Fibroblast of lung (primary cell): Measurements from ENCODE around the gene CFAP299. TPM values are rescaled to one million over a fixed set of nuclear protein-coding genes. Genes with fewer than 3 reads are reported as not detected.
"Not testable (repeated sequence)": the region's sequence is repeated elsewhere in the genome, so short reads cannot be mapped to it uniquely, and the experiment has no call there.

Source experiments
- DNase-seq, 2 donors: peaks; one replicate each; pipeline versions ENCODE4 v3.0.0 to v3.0.0-alpha.2; 2010; ENCODE audit warnings: low read depth in 2 of 2
- H2AFZ ChIP-seq: 2 replicates; pipeline ENCODE4 v1.5.1; 2012; ENCODE audit warnings: low read length, control low read depth, inconsistent platforms
- H3K27ac ChIP-seq: 2 replicates; pipeline ENCODE4 v1.5.1; 2011; ENCODE audit warnings: low read length, control low read depth; ENCODE audit not compliant: insufficient read depth
- H3K27me3 ChIP-seq: 2 replicates; pipeline ENCODE4 v1.5.1; 2011; ENCODE audit warnings: mild to moderate bottlenecking, low read length; ENCODE audit not compliant: control insufficient read depth, insufficient read depth
- H3K36me3 ChIP-seq: 2 replicates; pipeline ENCODE4 v1.5.1; 2011; ENCODE audit warnings: low read length; ENCODE audit not compliant: control insufficient read depth, insufficient read depth
- H3K4me1 ChIP-seq: 2 replicates; pipeline ENCODE4 v1.5.1; 2011; ENCODE audit warnings: low read length; ENCODE audit not compliant: control insufficient read depth, insufficient read depth; ENCODE audit errors: extremely low read depth
- H3K4me2 ChIP-seq: 2 replicates; pipeline ENCODE4 v1.5.1; 2011; ENCODE audit warnings: low read length, control low read depth; ENCODE audit not compliant: insufficient read depth; ENCODE audit errors: extremely low read depth
- H3K4me3 ChIP-seq, 4 experiments: fragments of 200-600 bp in 1 of 4; sonication (generic) in 1 of 4; replicated peaks in 1 of 4; 2 replicates each; pipeline ENCODE4 v1.5.1; 2011 to 2016; ENCODE audit warnings: low read length in 4 of 4, low read depth in 3 of 4, mild to moderate bottlenecking in 3 of 4, control low read depth in 2 of 4, inconsistent platforms in 1 of 4, mixed read lengths in 1 of 4; ENCODE audit not compliant: insufficient read depth in 1 of 4; ENCODE audit errors: control extremely low read depth in 1 of 4
- H3K79me2 ChIP-seq: 2 replicates; pipeline ENCODE4 v1.5.1; 2012; ENCODE audit warnings: mild to moderate bottlenecking, low read length, inconsistent platforms; ENCODE audit not compliant: control insufficient read depth, insufficient read depth
- H3K9ac ChIP-seq: 2 replicates; pipeline ENCODE4 v1.5.1; 2011; ENCODE audit warnings: mild to moderate bottlenecking, low read length, control low read depth; ENCODE audit not compliant: insufficient read depth
- H3K9me3 ChIP-seq: 2 replicates; pipeline ENCODE4 v1.5.1; 2012; ENCODE audit warnings: low read depth, low read length; ENCODE audit not compliant: control insufficient read depth, insufficient read depth
- H4K20me1 ChIP-seq: 2 replicates; pipeline ENCODE4 v1.5.1; 2011; ENCODE audit warnings: low read length; ENCODE audit not compliant: control insufficient read depth, insufficient read depth; ENCODE audit errors: extremely low read depth
- CTCF ChIP-seq, 2 donors: IDR thresholded peaks in 1 of 2; conservative IDR thresholded peaks in 1 of 2; 1 replicate in 1 of 2; 2 replicates in 1 of 2; pipeline ENCODE4 v1.5.1; 2011 to 2012; ENCODE audit warnings: low read length in 2 of 2, control low read depth in 1 of 2, inconsistent platforms in 1 of 2, low read depth in 1 of 2, mild to moderate bottlenecking in 1 of 2
- EZH2 ChIP-seq: IDR thresholded peaks from 2 replicates; pipeline ENCODE4 v1.5.1; 2012; ENCODE audit warnings: low read length, control low read depth, mild to moderate bottlenecking; ENCODE audit errors: missing control alignments
- polyA plus RNA-seq, 2 donors: library from polyadenylated mRNA; depleted of rRNA in 1 of 2; stranded (reverse) in 1 of 2; unstranded in 1 of 2; fragments of >200 nt; gene quantifications; 2 replicates each; pipeline ENCODE4 v1.2.1, GENCODE V29; 2011 to 2012; ENCODE audit warnings: missing spikeins in 1 of 2
- total RNA-seq: library from RNA; depleted of rRNA; stranded (reverse); fragments of >200 nt; gene quantifications from 2 replicates; pipeline ENCODE4 v1.2.1, GENCODE V29; 2014

Gene CFAP299
- total and polyA plus RNA-seq, 2 donors (not counting 1 experiment from before 2014, with no cell fraction given): 0.79 to 16.2 TPM

DNA sequence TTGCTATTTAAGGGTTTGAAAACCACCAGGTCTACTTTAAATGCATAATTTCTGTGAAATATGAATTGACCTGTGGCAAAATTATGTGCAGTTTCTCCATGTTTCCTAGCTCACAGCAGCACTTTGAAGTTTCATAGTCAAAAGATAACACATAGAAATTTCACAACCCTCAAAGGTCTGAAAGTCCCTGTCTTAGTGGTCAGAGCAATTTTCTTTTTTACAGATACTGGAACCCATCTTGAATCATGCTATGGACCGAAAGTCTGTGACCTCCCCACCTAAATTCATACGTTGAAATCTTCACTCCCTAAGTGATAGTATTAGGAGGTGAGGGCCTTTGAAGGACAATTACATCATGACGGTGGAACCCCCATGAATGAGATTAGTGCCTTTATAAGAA lies 454.6 kb downstream of the CFAP299 start:
- Histone ChIP-seq H3K4me2 (no peak overlapping the region), H3K79me2 (no peaks in the 10 kb centered on the region), H3K9me3 (no peaks in the 10 kb centered on the region), H3K4me1 (no peaks in the 10 kb centered on the region), H2AFZ (no peak overlapping the region), H3K27ac (no peak overlapping the region), H3K27me3 (no peaks in the 10 kb centered on the region), H4K20me1 (no peaks in the 10 kb centered on the region), H3K36me3 (no peaks in the 10 kb centered on the region), H3K4me3 (no peak overlapping the region), H3K9ac (no peak overlapping the region)
- no peak for DNase-seq
- TF ChIP-seq CTCF (conservative IDR thresholded peaks at IDR 0.05 in 1 of 2, IDR thresholded peaks at IDR 0.05 in 1 of 2; ENCODE audit: low read depth in 1 of 2, low read length in 2 of 2): no peak
- no peak for TF ChIP-seq EZH2

- H3K4me1 ChIP-seq, H3K9me3 ChIP-seq, H3K4me3 ChIP-seq, H3K79me2 ChIP-seq, H3K9ac ChIP-seq, H3K27me3 ChIP-seq, H2AFZ ChIP-seq, H3K36me3 ChIP-seq, H3K27ac ChIP-seq, H3K4me2 ChIP-seq, H4K20me1 ChIP-seq: not testable (repeated sequence)
- peak in 1 of 2 donors; percentile 14 for DNase-seq
Observed at GRCh38 chr4:80793660-80794059, 458.1 kb downstream of the CFAP299 start.

- H3K9me3 ChIP-seq: no peaks in the 10 kb centered on the region
Observed at GRCh38 chr4:80798082-80798481, 462.6 kb downstream of the CFAP299 start.

GRCh38 chr4:80800719-80801118 lies 465.2 kb downstream of the CFAP299 start:
- not testable (repeated sequence) for H3K9ac ChIP-seq, H3K4me3 ChIP-seq, H3K4me2 ChIP-seq

More at GRCh38 chr4:80798082-80798481, 462.6 kb downstream of the CFAP299 start:
- no peaks in the 10 kb centered on the region for H3K27me3 ChIP-seq
- H3K27ac ChIP-seq: no peak overlapping the region
- H3K9ac ChIP-seq: no peak overlapping the region
- no peaks in the 10 kb centered on the region for H3K79me2 ChIP-seq
- no peak for DNase-seq
- no peaks in the 10 kb centered on the region for H3K36me3 ChIP-seq
- H4K20me1 ChIP-seq: no peaks in the 10 kb centered on the region
- no peak overlapping the region for H2AFZ ChIP-seq
- H3K4me1 ChIP-seq: no peaks in the 10 kb centered on the region
- H3K4me3 ChIP-seq: no peak overlapping the region
- H3K4me2 ChIP-seq: no peak overlapping the region
- TF ChIP-seq CTCF (conservative IDR thresholded peaks at IDR 0.05 in 1 of 2, IDR thresholded peaks at IDR 0.05 in 1 of 2; ENCODE audit: low read depth in 1 of 2, low read length in 2 of 2) (no peak), EZH2 (no peak)

More at GRCh38 chr4:80800719-80801118, 465.2 kb downstream of the CFAP299 start:
- not testable (repeated sequence) for H3K4me1 ChIP-seq, H3K9me3 ChIP-seq, H3K36me3 ChIP-seq, H3K79me2 ChIP-seq, H4K20me1 ChIP-seq, H3K27me3 ChIP-seq, H2AFZ ChIP-seq, DNase-seq, H3K27ac ChIP-seq
